ENCODE measurements around the gene STARD3. TPM values are rescaled to one million over a fixed set of nuclear protein-coding genes. Genes with fewer than 3 reads are reported as not detected.
A peak's percentile ranks its signal among the peaks of the same experiment; 100 is the strongest.
"Not testable (repeated sequence)": the region's sequence is repeated elsewhere in the genome, so short reads cannot be mapped to it uniquely, and the experiment has no call there.

The STARD3 gene
- 10.5 and 27.0 TPM in 2 replicates for total RNA-seq (2014; rRNA removed; shearing (Covaris generic))

DNA sequence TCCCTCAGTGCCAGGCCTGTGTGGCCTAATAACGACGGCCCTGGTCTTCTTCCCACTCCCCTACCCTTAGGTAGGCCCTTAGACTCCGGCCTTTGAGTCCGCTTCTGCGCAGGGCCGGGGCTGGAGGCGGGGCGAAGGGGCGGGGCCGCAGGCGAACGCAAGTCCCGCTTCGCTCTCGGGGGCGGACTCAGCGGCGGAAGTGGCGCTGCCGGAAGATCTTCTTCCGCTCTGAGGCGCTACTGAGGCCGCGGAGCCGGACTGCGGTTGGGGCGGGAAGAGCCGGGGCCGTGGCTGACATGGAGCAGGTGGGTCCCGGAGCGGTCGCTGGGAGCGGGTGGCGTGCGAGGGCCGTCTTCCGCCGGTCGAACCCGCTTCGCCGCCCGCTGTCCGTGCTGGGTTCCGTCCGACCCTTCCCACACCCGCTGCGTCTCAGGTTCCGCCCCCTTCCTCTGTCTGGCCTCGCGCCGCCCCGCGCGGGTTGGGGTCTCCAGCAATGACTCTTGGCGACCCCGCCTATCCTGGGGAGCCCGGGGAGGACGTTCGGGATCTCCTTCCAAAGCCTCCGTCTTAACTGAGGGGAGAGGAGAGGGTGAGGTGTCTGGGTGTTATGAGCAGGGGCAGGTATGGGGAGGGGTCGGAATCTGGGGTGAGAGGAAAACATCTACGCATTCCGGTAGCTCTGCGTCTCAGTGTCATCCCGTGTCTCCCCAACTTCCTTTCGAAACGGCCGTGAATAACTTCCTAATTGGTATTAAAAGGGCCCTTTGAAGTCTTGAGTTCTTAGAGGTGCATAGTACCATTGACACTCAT lies at the start of gene STARD3:
Gene STARD3 (plus strand): TSS at position 218 of the 810 bp plus-strand sequence. CDS start 16,388 bp downstream, outside the sequence.
- peak; percentile 86 for DNase-seq (ENCODE audit: low read depth)

DNA sequence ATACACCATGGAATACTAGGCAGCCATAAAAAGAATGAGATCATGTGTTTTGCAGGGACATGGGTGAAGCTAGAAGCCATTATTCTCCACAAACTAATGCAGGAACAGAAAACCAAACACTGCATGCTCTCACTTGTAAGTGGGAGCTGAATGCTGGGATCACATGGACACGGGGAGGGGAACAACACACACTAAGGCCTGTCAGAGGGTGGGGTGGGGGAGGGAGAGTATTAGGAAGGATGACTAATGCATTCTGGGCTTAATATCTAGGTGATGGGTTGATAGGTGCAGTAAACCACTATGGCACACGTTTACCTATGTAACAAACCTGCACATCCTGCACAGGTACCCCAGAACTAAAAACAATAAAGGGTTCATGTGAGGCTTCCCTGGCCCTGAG lies 46.8 kb upstream of the STARD3 start:
- DNase-seq (ENCODE audit: low read depth) = not testable (repeated sequence)

DNA sequence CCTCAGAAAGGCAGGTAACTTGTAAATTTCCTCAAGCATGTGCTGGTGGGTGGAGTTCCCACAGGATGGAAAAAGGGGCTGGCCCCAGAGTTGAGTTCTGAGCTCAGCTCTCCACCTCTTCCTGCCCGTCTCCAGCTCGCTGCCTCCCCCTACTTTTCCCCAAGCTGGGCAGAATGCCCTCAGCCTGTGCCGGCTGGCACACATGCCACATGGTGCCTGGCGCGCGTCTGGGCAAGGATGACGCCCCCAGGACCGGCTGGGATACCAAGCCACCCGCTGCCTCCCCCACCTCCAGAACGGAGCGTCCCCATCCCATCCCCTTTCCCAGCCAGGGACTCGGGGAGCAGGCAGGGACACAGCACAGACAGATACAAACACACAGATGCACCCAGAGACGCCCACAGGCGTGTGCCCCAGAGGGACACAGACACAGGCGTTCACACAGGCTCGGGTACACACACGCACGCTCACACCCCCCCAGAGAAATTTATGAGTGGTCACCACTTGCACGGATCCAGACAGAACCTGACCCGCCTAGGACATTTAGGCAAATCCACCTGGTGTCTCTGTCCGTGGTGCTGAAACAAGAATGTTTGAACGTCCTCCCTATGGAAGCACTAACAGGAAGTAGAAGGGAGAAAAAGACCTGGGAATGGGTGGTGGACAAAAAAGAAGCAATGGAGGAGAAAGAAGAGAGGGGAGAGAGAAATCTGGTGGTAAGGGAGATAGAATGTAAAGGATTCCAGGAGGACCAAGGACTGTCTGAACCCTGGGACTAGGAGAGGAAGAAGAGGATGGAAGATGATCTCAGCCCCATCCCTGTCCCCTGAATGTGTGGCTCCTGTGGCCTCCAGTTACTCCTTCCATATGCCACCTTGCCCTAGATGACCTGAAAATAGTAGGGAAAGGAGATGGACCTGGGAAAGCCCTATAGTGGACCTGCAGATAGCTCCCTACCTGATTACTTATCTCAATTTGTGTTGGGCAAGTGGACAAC lies 44.7 kb upstream of the STARD3 start:
- DNase-seq (ENCODE audit: low read depth) = peak; percentile 41

DNA sequence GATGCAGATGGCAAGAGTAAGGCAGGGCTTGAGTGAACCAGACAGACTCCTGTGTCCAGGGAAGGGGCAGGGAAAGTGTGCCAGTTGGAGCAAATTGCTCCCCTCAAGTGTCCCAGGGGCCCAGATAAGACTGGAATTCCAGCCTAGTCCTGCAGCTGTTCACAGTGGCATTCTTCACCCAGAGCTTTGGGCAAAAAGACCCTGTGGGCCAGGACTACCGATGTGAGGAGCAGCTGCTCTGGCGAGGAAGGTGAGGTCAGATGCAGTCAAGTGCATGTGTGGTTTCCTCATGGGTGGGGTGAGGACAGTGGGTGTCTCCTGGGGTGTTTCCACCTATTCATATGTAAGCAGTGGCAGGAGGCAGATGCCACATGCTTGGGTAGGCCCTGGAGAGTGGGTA lies 43.6 kb upstream of the STARD3 start:
- no peak for DNase-seq (ENCODE audit: low read depth)

DNA sequence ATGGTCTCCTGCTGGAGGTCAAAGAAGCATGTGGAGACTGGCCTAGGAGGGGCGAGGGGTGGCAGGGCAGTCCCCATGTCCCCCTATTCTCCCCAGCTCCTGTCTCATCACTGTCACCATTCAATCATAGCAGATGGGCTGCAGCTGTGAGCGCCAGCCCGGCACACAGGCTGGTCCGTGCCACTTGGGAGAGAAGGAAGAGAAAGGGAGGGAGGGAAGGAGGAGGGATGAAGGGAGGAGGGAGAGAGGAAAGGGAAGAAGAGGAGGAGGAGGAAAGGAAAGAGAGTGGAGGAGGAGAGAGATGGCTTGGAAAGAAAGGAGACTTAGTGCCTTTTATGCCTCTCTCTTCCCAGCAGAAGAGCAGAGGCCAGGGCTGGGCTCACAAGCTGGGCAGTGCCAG lies 41.6 kb upstream of the STARD3 start:
- DNase-seq (ENCODE audit: low read depth) = no peak

DNA sequence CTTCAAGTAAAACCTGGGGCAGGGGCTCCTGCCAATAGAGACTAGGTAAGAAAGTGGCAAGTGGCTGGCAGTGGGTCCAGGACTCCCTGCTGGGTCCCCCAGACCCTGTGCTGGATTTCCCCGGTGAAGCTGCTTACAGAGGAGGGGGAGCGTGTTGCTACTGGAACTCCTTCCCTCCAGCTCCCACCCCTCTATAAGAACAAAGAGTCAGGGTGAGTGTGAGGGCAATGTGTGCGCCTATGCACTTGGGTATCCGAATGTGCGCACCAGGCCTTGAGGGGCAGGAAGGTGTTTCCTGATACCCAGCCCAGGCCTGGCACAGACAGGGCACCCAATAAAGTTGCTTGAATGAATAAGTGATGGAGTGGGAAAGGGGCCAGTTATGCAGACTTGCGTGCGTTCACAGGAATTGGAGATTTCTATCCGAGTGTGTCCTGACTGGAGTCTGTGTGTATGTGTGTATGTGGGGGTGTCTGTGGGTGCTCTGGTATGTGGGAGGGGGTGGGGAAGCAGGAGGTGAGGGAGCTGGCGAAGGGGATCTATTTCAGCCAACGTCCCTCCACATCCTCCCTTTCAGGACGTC lies 40.9 kb upstream of the STARD3 start:
- DNase-seq (ENCODE audit: low read depth) = no peak

DNA sequence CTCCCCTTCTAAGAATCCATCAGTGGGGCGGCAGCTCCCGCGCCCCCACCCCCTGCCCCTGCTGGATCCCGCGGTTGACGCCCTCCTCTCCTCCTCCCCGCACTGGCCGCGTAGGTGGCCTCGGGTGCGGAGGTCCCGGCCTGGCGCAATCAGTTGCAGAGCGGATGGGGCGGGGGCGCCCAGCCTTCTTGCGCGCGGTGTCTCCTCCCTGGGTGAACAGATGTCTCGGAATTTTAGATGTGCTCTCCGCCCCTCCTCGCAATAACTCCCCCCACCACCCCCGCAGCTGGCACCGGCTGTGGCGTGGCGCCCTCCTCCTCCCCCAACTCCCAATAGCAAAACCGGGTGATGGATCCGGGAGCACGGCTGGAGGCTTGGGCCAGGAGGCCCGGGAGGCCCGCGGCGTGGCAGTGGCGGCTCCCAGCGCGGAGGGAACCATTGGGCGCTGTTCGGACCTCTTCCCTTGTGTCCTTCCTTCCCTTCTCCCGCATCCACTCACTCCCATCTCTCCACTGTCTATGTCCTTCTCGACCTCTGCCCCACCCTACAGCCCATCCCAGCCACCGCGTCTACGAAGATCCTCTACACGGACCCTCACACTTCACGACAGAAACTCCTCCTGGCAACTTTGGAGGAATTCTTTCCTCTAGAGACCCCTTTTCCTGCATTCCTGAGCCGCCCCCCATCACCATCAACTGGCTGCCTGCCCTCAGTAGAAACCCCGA lies 40.2 kb upstream of the STARD3 start:
- DNase-seq (ENCODE audit: low read depth) = no peak

DNA sequence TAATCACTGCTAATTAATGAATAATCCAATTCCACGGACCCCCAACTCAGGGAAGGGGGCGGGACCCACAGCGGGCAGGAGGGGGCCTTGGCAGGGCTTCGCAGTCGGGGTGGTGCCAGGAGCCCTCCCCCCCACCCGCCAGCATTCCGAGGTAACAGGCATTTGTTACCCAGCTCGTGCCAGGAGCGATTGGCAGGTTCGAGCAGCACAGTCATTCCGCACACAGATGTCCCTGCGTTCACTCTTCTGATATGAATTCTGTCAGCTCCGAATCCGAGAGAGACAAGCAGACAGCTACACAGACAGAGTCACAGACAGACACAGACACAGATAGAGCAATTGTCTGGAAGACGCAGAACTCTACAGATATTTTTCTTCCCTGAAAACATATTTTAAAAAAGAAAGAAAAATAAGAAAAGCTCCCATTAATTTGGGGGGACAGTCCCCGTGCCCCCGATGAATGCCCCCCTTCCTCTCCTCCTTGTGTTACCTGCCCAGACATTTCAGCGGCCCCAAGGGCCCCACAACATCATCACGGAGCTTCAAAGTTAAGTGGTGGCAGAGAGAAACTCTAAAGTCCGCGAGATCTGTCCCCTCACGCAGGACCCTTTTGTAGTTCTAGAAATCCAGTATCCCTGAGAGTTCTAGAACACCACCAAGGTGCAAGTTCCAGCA lies 39.4 kb upstream of the STARD3 start:
- DNase-seq (ENCODE audit: low read depth) = no peak

DNA sequence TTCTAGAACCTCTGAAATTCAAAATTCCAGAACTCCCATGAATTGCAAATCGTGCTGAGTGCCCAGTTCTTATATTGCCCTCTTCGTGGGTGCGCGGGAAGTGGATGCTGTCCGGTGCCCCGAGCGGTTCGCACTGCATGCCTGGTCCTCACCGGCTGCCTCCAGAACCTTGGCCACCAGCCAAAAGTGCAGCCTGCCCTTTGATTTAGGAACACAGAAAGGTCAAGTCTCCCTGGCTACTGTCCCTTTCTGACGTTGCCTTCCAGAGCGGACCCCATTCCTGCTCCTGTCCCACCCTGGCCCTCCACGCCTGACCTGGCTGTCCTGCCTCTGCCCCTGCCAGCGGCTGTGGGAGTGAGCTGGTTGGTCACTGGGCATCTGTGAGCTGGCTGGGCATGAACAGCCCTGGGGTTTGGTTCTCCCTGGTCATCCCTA lies 38.9 kb upstream of the STARD3 start:
- DNase-seq (ENCODE audit: low read depth) = no peak

DNA sequence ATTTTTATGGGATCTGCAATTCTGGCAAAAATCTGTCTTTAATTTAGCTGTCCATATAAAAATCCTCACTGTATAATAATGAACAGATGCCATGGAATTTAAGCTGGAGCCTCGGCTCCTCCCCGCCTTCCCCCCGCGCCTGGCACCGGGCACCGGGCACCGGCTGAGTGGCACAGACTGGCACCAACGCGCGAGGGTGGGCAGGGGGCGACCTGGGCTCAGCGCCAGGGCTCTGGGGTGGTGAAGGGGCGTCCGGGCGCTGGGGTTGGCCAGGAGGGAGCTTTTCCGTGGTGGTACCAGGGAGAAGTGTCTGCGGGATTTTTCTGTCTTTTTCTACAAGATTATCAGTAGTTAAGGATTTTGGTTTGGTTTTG lies 38.3 kb upstream of the STARD3 start:
- no peak for DNase-seq (ENCODE audit: low read depth)

DNA sequence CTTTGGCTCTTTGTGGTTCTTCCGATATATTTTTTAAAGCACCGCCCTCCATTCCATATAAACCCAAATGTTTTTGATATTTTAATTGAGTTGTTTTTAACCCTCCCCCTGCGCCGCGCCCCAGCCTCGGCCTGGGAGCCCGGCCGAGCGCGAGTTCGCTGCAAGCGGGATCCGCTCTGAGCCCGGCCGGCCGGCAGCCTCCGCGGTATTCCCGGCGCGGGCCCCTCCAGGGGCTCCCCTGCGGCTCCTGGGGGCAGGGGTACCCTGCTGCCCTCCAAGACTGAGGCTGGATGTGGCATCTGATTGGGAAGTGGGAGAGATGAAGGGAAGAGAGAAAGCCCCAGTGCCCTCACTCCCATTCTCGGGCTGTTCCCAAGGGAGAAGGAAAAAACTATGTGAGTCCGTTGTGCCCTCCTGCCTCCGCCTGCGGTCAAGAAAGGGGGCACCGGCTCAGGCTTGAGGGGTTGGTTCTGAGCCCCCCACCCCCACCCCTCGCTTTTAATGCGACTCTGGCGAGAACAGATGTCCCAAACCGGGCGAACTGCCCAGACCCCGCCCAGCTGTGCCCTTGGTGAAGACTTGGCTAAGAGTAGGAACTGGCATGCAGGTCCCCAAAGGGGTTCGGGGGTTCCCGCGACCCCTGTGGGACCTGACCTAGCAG lies 37.8 kb upstream of the STARD3 start:
- no peak for DNase-seq (ENCODE audit: low read depth)

DNA sequence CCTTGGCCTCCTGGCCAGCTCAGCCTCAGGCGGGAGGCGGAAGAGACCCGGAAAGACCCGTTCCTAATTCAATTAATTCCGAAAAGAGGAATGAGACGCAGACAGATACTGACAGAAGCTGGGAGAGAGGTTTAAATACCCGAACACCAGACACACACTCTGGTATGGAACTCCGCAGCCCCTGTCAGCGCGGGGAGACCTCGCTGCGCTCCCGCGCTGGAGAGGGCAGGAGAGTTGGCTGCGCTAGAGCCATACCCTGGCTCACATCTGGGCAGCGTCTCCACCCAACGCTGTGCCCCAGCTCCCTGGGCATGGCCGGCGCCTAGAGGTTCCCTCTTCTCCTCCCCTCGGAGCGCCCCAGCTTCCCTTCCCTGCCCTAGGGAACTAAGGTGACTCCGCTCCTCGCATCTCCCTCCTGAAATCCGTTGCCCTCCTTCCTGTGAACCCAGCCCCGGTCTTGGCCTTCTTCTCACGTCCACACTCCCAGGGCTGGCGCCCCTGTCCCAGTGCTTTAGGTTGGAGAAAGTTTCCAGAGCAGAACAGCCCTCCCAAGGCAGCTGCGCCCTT lies 37.2 kb upstream of the STARD3 start:
- no peak for DNase-seq (ENCODE audit: low read depth)

DNA sequence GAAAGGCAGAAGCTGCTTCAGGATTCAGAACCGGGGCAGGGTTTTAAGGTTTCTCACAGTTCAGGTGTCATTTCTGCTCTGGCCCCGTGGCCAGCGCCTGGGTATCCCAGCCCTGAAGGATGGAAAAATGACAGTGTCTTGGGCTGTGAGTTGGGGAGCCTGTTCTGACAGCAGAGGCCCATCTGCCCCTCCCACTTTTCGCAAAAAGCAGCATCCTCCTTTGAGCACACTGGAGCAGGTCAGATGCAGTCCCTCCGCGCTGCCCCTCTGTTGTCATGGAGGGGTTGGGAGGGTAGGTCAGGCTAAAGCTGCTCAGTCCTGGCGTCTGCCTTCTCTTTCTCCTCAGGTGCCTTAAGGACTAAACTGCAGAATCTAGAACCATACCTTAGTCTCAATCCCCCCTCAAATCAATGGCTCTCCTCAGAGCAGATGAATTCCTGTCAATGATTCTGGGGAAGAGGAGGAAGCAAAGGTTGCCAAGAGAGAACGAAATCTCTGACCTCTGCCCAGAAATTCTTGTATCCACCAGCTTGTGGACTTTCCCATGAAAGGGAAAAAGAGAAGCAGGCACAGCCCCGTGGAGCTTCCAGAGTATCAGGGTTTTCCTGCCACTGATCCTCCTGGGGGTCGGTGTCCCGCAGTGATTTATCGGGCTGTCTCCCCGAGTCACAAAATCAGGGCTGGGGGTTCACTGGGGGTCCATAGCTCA lies 36.5 kb upstream of the STARD3 start:
- no peak for DNase-seq (ENCODE audit: low read depth)

DNA sequence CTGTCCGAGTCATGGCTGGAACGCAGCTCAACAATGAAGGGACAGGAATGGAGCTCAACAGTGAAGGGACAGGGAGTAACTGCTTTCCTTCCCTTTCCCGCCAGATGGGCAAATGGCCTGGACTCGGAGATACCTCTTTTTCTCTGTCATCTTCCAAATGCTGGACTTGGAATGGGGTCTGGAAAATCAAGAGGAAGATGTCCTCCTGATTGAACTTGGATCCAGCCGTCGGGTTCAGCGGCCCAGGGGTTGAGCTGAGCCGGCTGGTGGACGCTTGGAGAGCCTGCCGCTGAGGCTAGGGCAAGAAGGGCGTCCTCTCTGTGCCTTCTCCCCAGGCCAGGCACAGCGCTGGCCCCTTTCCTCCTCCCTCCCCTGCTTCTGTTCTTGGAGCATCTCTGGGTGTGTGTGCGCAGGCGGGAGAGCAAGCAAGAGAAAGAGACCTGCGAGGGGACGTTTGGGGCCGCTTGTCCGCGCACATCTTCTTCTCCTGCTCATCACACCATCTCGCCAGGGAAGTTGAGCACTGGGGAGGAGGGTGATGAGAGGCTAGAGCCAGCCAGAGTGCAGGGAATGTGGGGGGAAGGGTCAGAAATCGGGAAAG lies 35.8 kb upstream of the STARD3 start:
- DNase-seq (ENCODE audit: low read depth) = no peak

DNA sequence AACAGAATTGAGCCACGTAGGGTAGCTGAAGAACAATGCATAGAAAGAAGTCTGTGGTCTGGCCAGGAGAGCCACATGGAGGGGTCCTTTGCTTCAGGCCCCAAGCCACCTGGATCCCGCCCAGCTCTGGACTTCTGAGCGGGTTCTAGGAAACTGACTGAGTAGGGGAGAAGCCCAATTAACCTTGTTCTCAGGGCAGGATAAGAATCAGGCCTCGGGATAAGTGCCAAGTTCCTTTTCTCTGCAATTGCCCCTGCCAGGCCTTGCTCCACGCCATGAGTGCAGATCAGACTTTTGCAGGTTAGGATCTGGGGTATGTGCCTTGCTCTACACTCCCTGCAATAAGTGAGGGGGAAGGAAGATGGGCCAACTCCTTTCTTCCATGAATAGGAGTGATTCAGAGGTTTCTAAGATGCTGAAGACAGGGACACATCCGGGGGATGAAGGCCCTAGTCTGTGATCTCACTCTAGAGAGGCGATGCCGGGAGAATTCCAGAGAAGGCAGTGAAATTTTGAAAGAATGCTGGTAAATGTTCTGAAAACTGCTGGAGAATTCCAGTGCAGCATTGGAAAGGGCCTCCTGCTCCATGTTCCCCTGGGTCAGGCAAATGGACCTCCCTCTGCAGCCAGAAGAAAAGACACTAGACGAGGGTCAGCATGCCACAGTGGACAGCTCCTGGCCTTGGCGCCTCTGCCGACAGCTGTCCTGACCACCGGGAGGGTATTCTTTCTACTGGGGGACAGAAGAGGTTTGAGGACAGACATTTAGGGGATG lies 35.0 kb upstream of the STARD3 start:
- no peak for DNase-seq (ENCODE audit: low read depth)

DNA sequence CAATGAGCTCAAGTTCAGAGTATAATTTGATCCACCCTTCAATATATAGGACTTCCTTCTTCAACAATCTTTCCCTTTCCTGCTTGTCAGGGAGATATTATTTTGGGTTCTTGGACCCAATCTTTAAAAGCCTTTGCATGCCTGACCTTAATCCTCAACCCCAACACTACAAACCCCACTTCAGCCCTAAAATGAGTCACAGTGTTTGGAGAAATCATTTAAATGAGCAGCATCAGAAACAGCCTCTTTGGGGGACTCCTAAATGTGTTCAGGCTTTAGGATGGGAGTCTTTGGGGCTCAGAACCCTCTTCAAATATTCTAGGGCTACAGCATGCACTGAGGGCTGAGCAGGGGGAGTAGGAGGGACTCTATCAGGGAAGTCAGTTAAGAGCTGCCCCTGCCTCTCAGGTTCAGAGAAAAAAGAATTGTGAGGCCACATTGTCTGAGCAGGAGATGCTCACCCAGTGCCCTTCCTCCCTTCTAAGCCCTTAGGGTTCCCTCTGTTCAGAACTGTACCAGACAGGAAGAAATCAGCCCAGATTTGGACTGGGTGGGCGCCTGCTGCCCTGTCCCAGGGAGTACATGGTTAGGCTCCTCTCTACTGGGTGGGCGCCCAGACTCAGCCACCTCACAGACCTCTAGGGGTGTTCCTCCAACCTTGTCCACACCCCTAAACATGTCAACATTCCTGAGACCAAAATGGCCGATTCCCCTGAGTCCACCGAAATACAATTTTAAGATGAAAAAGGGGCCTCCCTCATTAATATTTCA lies 34.2 kb upstream of the STARD3 start:
- DNase-seq (ENCODE audit: low read depth) = no peak

DNA sequence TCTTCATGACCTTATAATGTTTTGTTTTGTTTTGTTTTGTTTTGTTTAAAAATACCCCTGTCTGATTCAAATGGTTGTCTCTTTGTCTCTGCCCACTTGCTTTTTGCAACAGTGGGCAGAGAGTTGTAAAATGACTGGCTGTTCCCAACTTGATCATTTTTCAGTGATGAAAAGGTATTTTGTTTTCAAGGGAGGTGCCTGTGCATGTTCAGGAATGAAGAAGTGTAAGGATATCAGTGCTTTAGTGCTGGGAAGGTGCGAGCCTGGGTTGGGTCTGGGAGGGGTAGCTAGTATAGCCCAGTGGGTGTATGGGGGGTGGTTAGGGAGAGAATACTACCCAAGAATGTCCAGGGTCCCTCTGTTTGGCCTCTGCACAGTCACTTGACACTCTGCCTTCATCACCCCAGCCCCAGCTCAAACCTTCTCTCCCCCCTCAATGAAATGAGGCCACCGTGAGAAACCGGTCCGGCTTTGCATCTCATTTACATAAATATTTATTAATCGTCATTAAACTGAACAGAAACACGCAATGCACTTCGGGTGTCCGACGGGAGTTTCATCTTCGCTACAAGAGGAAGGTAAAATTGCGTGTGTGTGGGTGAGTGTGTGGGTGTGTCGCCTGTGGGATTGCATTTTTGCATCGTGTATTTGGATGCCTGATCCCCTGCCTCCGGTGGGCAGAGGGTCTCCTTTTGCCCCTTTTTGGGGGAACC lies 33.5 kb upstream of the STARD3 start:
- no peak for DNase-seq (ENCODE audit: low read depth)
